H9 (cell line): ENCODE data around the gene AADAC. TPM values are rescaled to one million over a fixed set of nuclear protein-coding genes. Genes with fewer than 3 reads are reported as not detected.

Experiments used
- DNase-seq: peaks from one replicate; pipeline ENCODE4 v3.0.0-alpha.2; 2017
- H2AFZ ChIP-seq: one replicate; pipeline ENCODE4 v1.6.1; 2013; ENCODE audit warnings: mild to moderate bottlenecking, low read length, control low read depth, moderate library complexity
- H2AK5ac ChIP-seq: 2 replicates; pipeline ENCODE4 v1.6.1; 2013; ENCODE audit warnings: low read length, control low read depth, mixed read lengths; ENCODE audit not compliant: insufficient read length
- H2BK120ac ChIP-seq: one replicate; pipeline ENCODE4 v1.6.1; 2013; ENCODE audit warnings: low read depth, mild to moderate bottlenecking, low read length, control low read depth, inconsistent platforms; ENCODE audit not compliant: poor library complexity, severe bottlenecking
- H2BK12ac ChIP-seq: 2 replicates; pipeline ENCODE4 v1.6.1; 2013; ENCODE audit warnings: low read length, control low read depth, mixed read lengths, low read depth; ENCODE audit not compliant: insufficient read length
- H2BK15ac ChIP-seq: 2 replicates; pipeline ENCODE4 v1.6.1; 2013; ENCODE audit warnings: low read depth, low read length, control low read depth
- H2BK20ac ChIP-seq: one replicate; pipeline ENCODE4 v1.6.1; 2013; ENCODE audit warnings: low read depth, mild to moderate bottlenecking, low read length, control low read depth, inconsistent platforms; ENCODE audit not compliant: poor library complexity, severe bottlenecking
- H2BK5ac ChIP-seq: 2 replicates; pipeline ENCODE4 v1.6.1; 2013; ENCODE audit warnings: low read length, control low read depth, mixed read lengths; ENCODE audit not compliant: insufficient read length
- H3K14ac ChIP-seq: 2 replicates; pipeline ENCODE4 v1.6.1; 2013; ENCODE audit warnings: low read length, control low read depth; ENCODE audit not compliant: insufficient read depth
- H3K18ac ChIP-seq: 2 replicates; pipeline ENCODE4 v1.6.1; 2013; ENCODE audit warnings: low read depth, mild to moderate bottlenecking, mixed read lengths, low read length, control low read depth; ENCODE audit not compliant: insufficient read length
- H3K23ac ChIP-seq: 2 replicates; pipeline ENCODE4 v1.6.1; 2013; ENCODE audit warnings: low read length, control low read depth, mixed read lengths, low read depth; ENCODE audit not compliant: insufficient read length
- H3K23me2 ChIP-seq: 2 replicates; pipeline ENCODE4 v1.6.1; 2013; ENCODE audit warnings: low read depth, mild to moderate bottlenecking, mixed read lengths, low read length, control low read depth; ENCODE audit not compliant: insufficient read length, poor library complexity, severe bottlenecking
- H3K27ac ChIP-seq: 2 replicates; pipeline ENCODE4 v1.5.1; 2013; ENCODE audit warnings: low read length, control low read depth, mixed read lengths, low read depth; ENCODE audit not compliant: insufficient read length
- H3K27me3 ChIP-seq: 2 replicates; pipeline ENCODE4 v1.6.1; 2013; ENCODE audit warnings: low read length, control low read depth, inconsistent platforms; ENCODE audit not compliant: insufficient read depth
- H3K4ac ChIP-seq: 2 replicates; pipeline ENCODE4 v1.6.1; 2013; ENCODE audit warnings: low read depth, mild to moderate bottlenecking, control low read depth, inconsistent platforms, low read length, moderate library complexity
- H3K4me1 ChIP-seq: 2 replicates; pipeline ENCODE4 v1.6.1; 2013; ENCODE audit warnings: low read length, control low read depth, inconsistent platforms; ENCODE audit not compliant: insufficient read depth
- H3K4me2 ChIP-seq: 2 replicates; pipeline ENCODE4 v1.6.1; 2013; ENCODE audit warnings: low read length, control low read depth, mixed read lengths; ENCODE audit not compliant: insufficient read length, insufficient read depth
- H3K56ac ChIP-seq: 2 replicates; pipeline ENCODE4 v1.6.1; 2013; ENCODE audit warnings: low read depth, mild to moderate bottlenecking, mixed read lengths, low read length, control low read depth; ENCODE audit not compliant: insufficient read length
- H3K79me1 ChIP-seq: 2 replicates; pipeline ENCODE4 v1.6.1; 2013; ENCODE audit warnings: low read depth, mild to moderate bottlenecking, moderate library complexity, low read length, control low read depth, inconsistent platforms; ENCODE audit not compliant: insufficient read depth, poor library complexity, severe bottlenecking
- H3K79me2 ChIP-seq: 2 replicates; pipeline ENCODE4 v1.6.1; 2013; ENCODE audit warnings: low read length, control low read depth, inconsistent platforms; ENCODE audit not compliant: insufficient read depth
- H3K9ac ChIP-seq: 2 replicates; pipeline ENCODE4 v1.6.1; 2013; ENCODE audit warnings: low read length, control low read depth, mixed read lengths; ENCODE audit not compliant: insufficient read length; ENCODE audit errors: extremely low read depth
- H3K9me3 ChIP-seq: one replicate; pipeline ENCODE4 v1.6.1; 2013; ENCODE audit warnings: low read depth, low read length, inconsistent platforms; ENCODE audit not compliant: control insufficient read depth
- H3T11ph ChIP-seq: one replicate; pipeline ENCODE4 v1.6.1; 2013; ENCODE audit warnings: mild to moderate bottlenecking, low read length, control low read depth, inconsistent platforms
- H4K20me1 ChIP-seq: one replicate; pipeline ENCODE4 v1.6.1; 2013; ENCODE audit not compliant: control insufficient read depth, insufficient read length, insufficient read depth
- H4K5ac ChIP-seq: 2 replicates; pipeline ENCODE4 v1.6.1; 2013; ENCODE audit warnings: low read depth, mild to moderate bottlenecking, mixed read lengths, low read length, control low read depth; ENCODE audit not compliant: insufficient read length
- H4K8ac ChIP-seq: replicated peaks from 2 replicates; pipeline ENCODE4 v1.6.1; 2013; ENCODE audit warnings: low read length, control low read depth, mixed read lengths, low read depth; ENCODE audit not compliant: insufficient read length
- H4K91ac ChIP-seq: 2 replicates; pipeline ENCODE4 v1.6.1; 2013; ENCODE audit warnings: low read depth, mild to moderate bottlenecking, moderate library complexity, mixed read lengths, low read length, control low read depth; ENCODE audit not compliant: insufficient read length
- H3K27ac Mint-ChIP-seq, 3 experiments: 2 replicates in 2 of 3; 3 replicates in 1 of 3; pipeline ENCODE4 v1.8.0; 2020 to 2021; ENCODE audit warnings: mixed read lengths in 3 of 3, mild to moderate bottlenecking in 1 of 3, moderate library complexity in 1 of 3
- H3K27me3 Mint-ChIP-seq: 2 replicates; pipeline ENCODE4 v1.8.0; 2021; ENCODE audit warnings: low read depth, mild to moderate bottlenecking, moderate library complexity, mixed read lengths
- H3K36me3 Mint-ChIP-seq, 3 experiments: 2 replicates in 2 of 3; 3 replicates in 1 of 3; pipeline ENCODE4 v1.8.0; 2020 to 2021; ENCODE audit warnings: low read depth in 3 of 3, mixed read lengths in 3 of 3; ENCODE audit not compliant: insufficient read depth in 1 of 3
- H3K4me1 Mint-ChIP-seq, 2 experiments: 2 replicates each; pipeline ENCODE4 v1.8.0; 2020; ENCODE audit warnings: mixed read lengths in 2 of 2
- H3K4me3 Mint-ChIP-seq, 2 experiments: 2 replicates in 1 of 2; 3 replicates in 1 of 2; pipeline ENCODE4 v1.8.0; 2020 to 2021; ENCODE audit warnings: mild to moderate bottlenecking in 2 of 2, mixed read lengths in 2 of 2, moderate library complexity in 1 of 2
- H3K9me3 Mint-ChIP-seq, 2 experiments: 2 replicates in 1 of 2; 3 replicates in 1 of 2; pipeline ENCODE4 v1.8.0; 2020; ENCODE audit warnings: mild to moderate bottlenecking in 2 of 2, mixed read lengths in 2 of 2, moderate library complexity in 1 of 2
- CTCF ChIP-seq: fragments of 200-600 bp; sonication (generic); conservative IDR thresholded peaks from 3 replicates; pipeline ENCODE4 v1.8.0; 2021; ENCODE audit warnings: antibody characterized with exemption, mild to moderate bottlenecking
- WGBS: extraction: QIAGEN DNeasy Blood & Tissue Kit; methylation state at CpG from one replicate; pipeline ENCODE4 v1.1.7; 2013; ENCODE audit warnings: missing lambda C conversion rate, low lambda C conversion rate, mixed read lengths; ENCODE audit not compliant: insufficient read length; ENCODE audit errors: extremely low coverage; 5-methylcytosine and 5-hydroxymethylcytosine counted together
- total RNA-seq: library from RNA; stranded (reverse); gene quantifications from 2 replicates; pipeline ENCODE4 v1.2.1, GENCODE V29; 2021

The AADAC gene
- total RNA-seq, 1 experiment from 2014 or later = not detected

- Mint-ChIP-seq H3K27ac (peak overlapping the region in 1 of 3 experiments; percentile 47; a peak in 1 of 7 replicates), H3K36me3 (no peaks in the 10 kb centered on the region), H3K4me1 (peaks cover 12 to 21% of the 10 kb centered on the region in 2 experiments), H3K27me3 (no peaks in the 10 kb centered on the region), H3K9me3 (no peaks in the 10 kb centered on the region), H3K4me3 (no peak overlapping the region)
- Histone ChIP-seq H4K20me1 (no peaks in the 10 kb centered on the region), H4K5ac (no peak overlapping the region), H3K23ac (no peak overlapping the region), H3K9me3 (no peaks in the 10 kb centered on the region), H2BK5ac (no peak overlapping the region), H3K56ac (no peak overlapping the region), H4K91ac (no peak overlapping the region), H3K79me1 (no peaks in the 10 kb centered on the region), H3K4me2 (no peak overlapping the region), H2AFZ (no peak overlapping the region), H2BK12ac (no peak overlapping the region), H3K79me2 (no peaks in the 10 kb centered on the region), H3K9ac (no peak overlapping the region), H4K8ac (no peak overlapping the region), H3T11ph (no peak overlapping the region), H3K14ac (no peak overlapping the region), H3K18ac (no peak overlapping the region), H3K4me1 (no peaks in the 10 kb centered on the region), H2BK120ac (no peak overlapping the region), H2BK20ac (no peak overlapping the region), H3K27ac (no peak overlapping the region), H3K27me3 (no peaks in the 10 kb centered on the region), H2AK5ac (no peak overlapping the region), H3K4ac (no peak overlapping the region), H2BK15ac (no peak overlapping the region), H3K23me2 (no peaks in the 10 kb centered on the region)
- WGBS = no CpG with 5 or more reads among the region's 4 CpGs
- TF ChIP-seq CTCF = no peak
- no peak for DNase-seq
These were observed 4.4 kb downstream of the AADAC start for GRCh38 chr3:151818361-151818760.
